Colonic mucosa (tissue), 4 donors: ENCODE data around the gene GPD1L. TPM values are rescaled to one million over a fixed set of nuclear protein-coding genes. Genes with fewer than 3 reads are reported as not detected.
A peak's percentile ranks its signal among the peaks of the same experiment; 100 is the strongest.
"Not testable (repeated sequence)": the region's sequence is repeated elsewhere in the genome, so short reads cannot be mapped to it uniquely, and the experiment has no call there.

Source experiments
- DNase-seq: peaks from one replicate; pipeline ENCODE4 v3.0.0-alpha.2; 2020
- H3K27ac ChIP-seq: fragments of 200-600 bp; one replicate; pipeline ENCODE4 v1.8.0; 2021
- H3K27me3 ChIP-seq: fragments of 200-600 bp; one replicate; pipeline ENCODE4 v1.8.0; 2021
- H3K36me3 ChIP-seq: fragments of 200-600 bp; one replicate; pipeline ENCODE4 v1.8.0; 2021
- H3K4me1 ChIP-seq: fragments of 200-600 bp; one replicate; pipeline ENCODE4 v1.8.0; 2021; ENCODE audit warnings: mild to moderate bottlenecking
- H3K4me3 ChIP-seq: fragments of 200-600 bp; one replicate; pipeline ENCODE4 v1.8.0; 2021
- H3K9ac ChIP-seq, 2 donors: one replicate each; pipeline ENCODE4 v1.7.0; 2013; ENCODE audit warnings: control low read depth in 2 of 2, low read depth in 2 of 2, low read length in 2 of 2
- H3K9me3 ChIP-seq: fragments of 200-600 bp; one replicate; pipeline ENCODE4 v1.8.0; 2021
- CTCF ChIP-seq: fragments of 200-600 bp; IDR thresholded peaks from one replicate; pipeline ENCODE4 v1.8.0; 2022; ENCODE audit warnings: antibody characterized with exemption, mild to moderate bottlenecking
- intact Hi-C: fragments of 100-400 bp; cut with DNase I; formaldehyde crosslinking; loops from one replicate; pipeline ENCODE4 v1.14.1; 2022
- total RNA-seq, 2 donors: library from RNA; stranded (reverse); fragmentation: NEBNext Ultra II Directional in 1 of 2; extraction: Animal tissue kit (Norgen Biotek cat#: 25700) in 1 of 2; gene quantifications; one replicate each; pipeline ENCODE4 v1.2.1, GENCODE V29; 2021
- donor health status: healthy.
- donor health status: DM: no; HTN: no; CAD: no.
- donor health status: DM: no; HTN: no; CAD: no.

Gene GPD1L
- 10 to 100 TPM; 70.3 to 78.4 TPM for total RNA-seq

GRCh38 chr3:32106132-32106928 is at the start of gene GPD1L:
Gene GPD1L, plus strand, starts transcription at chr3:32106620. Its CDS starts 92 bp downstream, at chr3:32106712.
- peak; percentile 95 for DNase-seq
- peak within 1 kb of the TSS; percentile 76 to 91 for H3K9ac ChIP-seq
- H3K27me3 ChIP-seq, result no peaks in the 10 kb centered on the region
- H3K4me3 ChIP-seq, result peak within 1 kb of the TSS; percentile 98
- H3K9me3 ChIP-seq, result no peaks in the 10 kb centered on the region
- H3K4me1 ChIP-seq, result peaks cover 12% of the 10 kb centered on the region
- peak within 1 kb of the TSS; percentile 85 for H3K27ac ChIP-seq
- intact Hi-C loops, result no loop called here
- no peaks in the 10 kb centered on the region for H3K36me3 ChIP-seq
- TF ChIP-seq CTCF, result no peak

GRCh38 chr3:32058465-32058864 is 48.0 kb upstream of the GPD1L start:
- H3K27ac ChIP-seq, H3K4me1 ChIP-seq, H3K36me3 ChIP-seq, H3K27me3 ChIP-seq, intact Hi-C loops, H3K4me3 ChIP-seq, H3K9me3 ChIP-seq, H3K9ac ChIP-seq, DNase-seq: not testable (repeated sequence)

- H3K9me3 ChIP-seq, result no peaks in the 10 kb centered on the region
- TF ChIP-seq CTCF, result no peak
- H3K27ac ChIP-seq, result no peak overlapping the region
- no peaks in the 10 kb centered on the region for H3K36me3 ChIP-seq
- no peak overlapping the region for H3K4me3 ChIP-seq
- H3K27me3 ChIP-seq, result no peaks in the 10 kb centered on the region
- no peak overlapping the region for H3K9ac ChIP-seq
- no peaks in the 10 kb centered on the region for H3K4me1 ChIP-seq
- intact Hi-C loops, result no loop called here
- no peak for DNase-seq
Measured at GRCh38 chr3:32062950-32063582, 43.4 kb upstream of the GPD1L start.

GRCh38 chr3:32066686-32067085 is 39.7 kb upstream of the GPD1L start:
- DNase-seq, result no peak
- H3K9ac ChIP-seq, result no peak overlapping the region

GRCh38 chr3:32074194-32074593 is 32.2 kb upstream of the GPD1L start:
- H3K36me3 ChIP-seq, H3K27me3 ChIP-seq, H3K9me3 ChIP-seq, H3K4me1 ChIP-seq, H3K9ac ChIP-seq, DNase-seq, intact Hi-C loops, H3K27ac ChIP-seq, H3K4me3 ChIP-seq: not testable (repeated sequence)

More at GRCh38 chr3:32066686-32067085, 39.7 kb upstream of the GPD1L start:
- TF ChIP-seq CTCF, result no peak
- Histone ChIP-seq H3K27ac (no peak overlapping the region), H3K9me3 (no peaks in the 10 kb centered on the region), H3K27me3 (no peaks in the 10 kb centered on the region), H3K4me1 (no peaks in the 10 kb centered on the region), H3K4me3 (no peak overlapping the region), H3K36me3 (no peaks in the 10 kb centered on the region)
- intact Hi-C loops, result no loop called here

GRCh38 chr3:32076566-32076965 is 29.9 kb upstream of the GPD1L start:
- no peaks in the 10 kb centered on the region for H3K27me3 ChIP-seq
- H3K36me3 ChIP-seq, result no peaks in the 10 kb centered on the region
- H3K4me3 ChIP-seq, result no peak overlapping the region
- no peaks in the 10 kb centered on the region for H3K4me1 ChIP-seq
- intact Hi-C loops, result no loop called here
- peak overlapping the region in 1 of 2 donors; percentile 85 for H3K9ac ChIP-seq
- DNase-seq, result no peak
- no peak for TF ChIP-seq CTCF
- H3K27ac ChIP-seq, result peak overlapping the region; percentile 89
- no peaks in the 10 kb centered on the region for H3K9me3 ChIP-seq
